Measurements from ENCODE around the gene NABP2.

DNA sequence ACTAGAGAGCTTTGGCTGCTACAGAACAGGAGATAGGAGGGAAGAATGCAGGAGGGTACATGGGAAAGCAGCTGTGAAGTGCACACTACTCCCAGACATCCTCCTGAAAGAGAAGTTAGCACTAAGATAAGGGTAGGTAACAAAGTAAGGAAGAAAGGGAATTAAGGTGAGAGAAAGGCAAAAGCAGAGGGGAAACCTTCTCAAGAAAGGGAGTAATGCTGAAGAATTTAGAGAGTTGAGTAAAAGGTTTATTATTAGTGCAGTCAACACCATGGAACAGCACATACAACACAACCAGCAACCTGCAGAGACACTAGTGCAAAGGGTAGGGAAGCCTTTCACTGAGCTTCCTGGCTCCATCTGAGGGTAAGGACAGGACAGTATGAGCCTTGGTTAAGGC, 19.9 kb upstream of the NABP2 start:
- TF ChIP-seq, protein P1, sequence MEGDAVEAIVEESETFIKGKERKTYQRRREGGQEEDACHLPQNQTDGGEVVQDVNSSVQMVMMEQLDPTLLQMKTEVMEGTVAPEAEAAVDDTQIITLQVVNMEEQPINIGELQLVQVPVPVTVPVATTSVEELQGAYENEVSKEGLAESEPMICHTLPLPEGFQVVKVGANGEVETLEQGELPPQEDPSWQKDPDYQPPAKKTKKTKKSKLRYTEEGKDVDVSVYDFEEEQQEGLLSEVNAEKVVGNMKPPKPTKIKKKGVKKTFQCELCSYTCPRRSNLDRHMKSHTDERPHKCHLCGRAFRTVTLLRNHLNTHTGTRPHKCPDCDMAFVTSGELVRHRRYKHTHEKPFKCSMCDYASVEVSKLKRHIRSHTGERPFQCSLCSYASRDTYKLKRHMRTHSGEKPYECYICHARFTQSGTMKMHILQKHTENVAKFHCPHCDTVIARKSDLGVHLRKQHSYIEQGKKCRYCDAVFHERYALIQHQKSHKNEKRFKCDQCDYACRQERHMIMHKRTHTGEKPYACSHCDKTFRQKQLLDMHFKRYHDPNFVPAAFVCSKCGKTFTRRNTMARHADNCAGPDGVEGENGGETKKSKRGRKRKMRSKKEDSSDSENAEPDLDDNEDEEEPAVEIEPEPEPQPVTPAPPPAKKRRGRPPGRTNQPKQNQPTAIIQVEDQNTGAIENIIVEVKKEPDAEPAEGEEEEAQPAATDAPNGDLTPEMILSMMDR (IDR thresholded peaks at IDR 0.05; ENCODE audit: poor library complexity, severe bottlenecking) = no peak
- no peak for TF ChIP-seq RAD21 (conservative IDR thresholded peaks at IDR 0.05)

All from neural cell (in vitro differentiated cells).